ENCODE measurements around the gene OTOS.

- TF ChIP-seq, protein P1, sequence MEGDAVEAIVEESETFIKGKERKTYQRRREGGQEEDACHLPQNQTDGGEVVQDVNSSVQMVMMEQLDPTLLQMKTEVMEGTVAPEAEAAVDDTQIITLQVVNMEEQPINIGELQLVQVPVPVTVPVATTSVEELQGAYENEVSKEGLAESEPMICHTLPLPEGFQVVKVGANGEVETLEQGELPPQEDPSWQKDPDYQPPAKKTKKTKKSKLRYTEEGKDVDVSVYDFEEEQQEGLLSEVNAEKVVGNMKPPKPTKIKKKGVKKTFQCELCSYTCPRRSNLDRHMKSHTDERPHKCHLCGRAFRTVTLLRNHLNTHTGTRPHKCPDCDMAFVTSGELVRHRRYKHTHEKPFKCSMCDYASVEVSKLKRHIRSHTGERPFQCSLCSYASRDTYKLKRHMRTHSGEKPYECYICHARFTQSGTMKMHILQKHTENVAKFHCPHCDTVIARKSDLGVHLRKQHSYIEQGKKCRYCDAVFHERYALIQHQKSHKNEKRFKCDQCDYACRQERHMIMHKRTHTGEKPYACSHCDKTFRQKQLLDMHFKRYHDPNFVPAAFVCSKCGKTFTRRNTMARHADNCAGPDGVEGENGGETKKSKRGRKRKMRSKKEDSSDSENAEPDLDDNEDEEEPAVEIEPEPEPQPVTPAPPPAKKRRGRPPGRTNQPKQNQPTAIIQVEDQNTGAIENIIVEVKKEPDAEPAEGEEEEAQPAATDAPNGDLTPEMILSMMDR (IDR thresholded peaks at IDR 0.05), result no peak
- TF ChIP-seq EZH2 (IDR thresholded peaks at IDR 0.05; ENCODE audit: borderline replicate concordance, insufficient read depth, low read depth, low read length, poor library complexity, severe bottlenecking), result no peak
Observed at GRCh38 chr2:240167588-240167880, 27.1 kb upstream of the OTOS start.
